ENCODE data around the gene TJAP1.

The TJAP1 gene

GRCh38 chr6:43493833-43494232 lies 16.5 kb downstream of the TJAP1 start:
- no peak for DNase-seq (ENCODE audit: low read depth in 1 of 2, low spot score in 1 of 2)
- no peak for TF ChIP-seq GABPA (IDR thresholded peaks at IDR 0.05; ENCODE audit: low read depth)
- no peak for TF ChIP-seq CTCF (IDR thresholded peaks at IDR 0.05; ENCODE audit: insufficient read depth, low read length)
- no peak for TF ChIP-seq SPI1 (IDR thresholded peaks at IDR 0.05; ENCODE audit: borderline replicate concordance, low read depth)
- no peak for TF ChIP-seq POLR2AphosphoS5 (IDR thresholded peaks at IDR 0.05; ENCODE audit: low read depth)
- no peak for TF ChIP-seq REST (IDR thresholded peaks at IDR 0.05; ENCODE audit: insufficient replicate concordance, low read depth)
- H3K27me3 ChIP-seq (ENCODE audit: insufficient read depth, poor library complexity, severe bottlenecking) = no peaks in the 10 kb centered on the region
- no peak overlapping the region for H3K4me3 ChIP-seq (replicated peaks; ENCODE audit: insufficient read depth, low read length)
- no peak overlapping the region for H3K27ac ChIP-seq (replicated peaks)

GRCh38 chr6:43494321-43494720 lies 17.0 kb downstream of the TJAP1 start:
- Histone ChIP-seq H3K4me3 (replicated peaks; ENCODE audit: insufficient read depth, low read length) (no peak overlapping the region), H3K27ac (replicated peaks) (no peak overlapping the region), H3K27me3 (ENCODE audit: insufficient read depth, poor library complexity, severe bottlenecking) (no peaks in the 10 kb centered on the region)
- TF ChIP-seq POLR2AphosphoS5 (IDR thresholded peaks at IDR 0.05; ENCODE audit: low read depth) (no peak), SPI1 (IDR thresholded peaks at IDR 0.05; ENCODE audit: borderline replicate concordance, low read depth) (no peak), CTCF (IDR thresholded peaks at IDR 0.05; ENCODE audit: insufficient read depth, low read length) (no peak), GABPA (IDR thresholded peaks at IDR 0.05; ENCODE audit: low read depth) (no peak), REST (IDR thresholded peaks at IDR 0.05; ENCODE audit: insufficient replicate concordance, low read depth) (no peak)
- DNase-seq (ENCODE audit: low read depth in 1 of 2, low spot score in 1 of 2) = no peak

GRCh38 chr6:43494766-43495165 lies 17.4 kb downstream of the TJAP1 start:
- Histone ChIP-seq H3K4me3 (replicated peaks; ENCODE audit: insufficient read depth, low read length) (no peak overlapping the region), H3K27ac (replicated peaks) (no peak overlapping the region), H3K27me3 (ENCODE audit: insufficient read depth, poor library complexity, severe bottlenecking) (no peaks in the 10 kb centered on the region)
- DNase-seq (ENCODE audit: low read depth in 1 of 2, low spot score in 1 of 2) = no peak
- TF ChIP-seq REST (IDR thresholded peaks at IDR 0.05; ENCODE audit: insufficient replicate concordance, low read depth) (no peak), CTCF (IDR thresholded peaks at IDR 0.05; ENCODE audit: insufficient read depth, low read length) (no peak), GABPA (IDR thresholded peaks at IDR 0.05; ENCODE audit: low read depth) (no peak), POLR2AphosphoS5 (IDR thresholded peaks at IDR 0.05; ENCODE audit: low read depth) (no peak), SPI1 (IDR thresholded peaks at IDR 0.05; ENCODE audit: borderline replicate concordance, low read depth) (no peak)

All from HL-60 (cell line).